ENCODE data around the gene ACSM4. TPM values are rescaled to one million over a fixed set of nuclear protein-coding genes. Genes with fewer than 3 reads are reported as not detected.

ACSM4 gene
- total RNA-seq, 1 experiment from 2014 or later = not detected

- H3K4me3 ChIP-seq (ENCODE audit: low read length) = no peak overlapping the region
- TF ChIP-seq, protein P1, sequence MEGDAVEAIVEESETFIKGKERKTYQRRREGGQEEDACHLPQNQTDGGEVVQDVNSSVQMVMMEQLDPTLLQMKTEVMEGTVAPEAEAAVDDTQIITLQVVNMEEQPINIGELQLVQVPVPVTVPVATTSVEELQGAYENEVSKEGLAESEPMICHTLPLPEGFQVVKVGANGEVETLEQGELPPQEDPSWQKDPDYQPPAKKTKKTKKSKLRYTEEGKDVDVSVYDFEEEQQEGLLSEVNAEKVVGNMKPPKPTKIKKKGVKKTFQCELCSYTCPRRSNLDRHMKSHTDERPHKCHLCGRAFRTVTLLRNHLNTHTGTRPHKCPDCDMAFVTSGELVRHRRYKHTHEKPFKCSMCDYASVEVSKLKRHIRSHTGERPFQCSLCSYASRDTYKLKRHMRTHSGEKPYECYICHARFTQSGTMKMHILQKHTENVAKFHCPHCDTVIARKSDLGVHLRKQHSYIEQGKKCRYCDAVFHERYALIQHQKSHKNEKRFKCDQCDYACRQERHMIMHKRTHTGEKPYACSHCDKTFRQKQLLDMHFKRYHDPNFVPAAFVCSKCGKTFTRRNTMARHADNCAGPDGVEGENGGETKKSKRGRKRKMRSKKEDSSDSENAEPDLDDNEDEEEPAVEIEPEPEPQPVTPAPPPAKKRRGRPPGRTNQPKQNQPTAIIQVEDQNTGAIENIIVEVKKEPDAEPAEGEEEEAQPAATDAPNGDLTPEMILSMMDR (conservative IDR thresholded peaks at IDR 0.05; ENCODE audit: low read depth, low read length) = no peak
- TF ChIP-seq EZH2 (IDR thresholded peaks at IDR 0.05; ENCODE audit: low read length, unreplicated experiment) (no peak), EZH2phosphoT487 (IDR thresholded peaks at IDR 0.05; ENCODE audit: borderline replicate concordance, low read length) (no peak)
- CTCF ChIA-PET = no interaction called here
- H3K36me3 ChIP-seq (ENCODE audit: low read depth, low read length) = no peaks in the 10 kb centered on the region
- no peak overlapping the region for H3K27ac ChIP-seq (ENCODE audit: low read length)
- H3K27me3 ChIP-seq (ENCODE audit: low read length) = peaks cover 32% of the 10 kb centered on the region
- H3K4me2 ChIP-seq (ENCODE audit: low read length) = no peak overlapping the region
- no peaks in the 10 kb centered on the region for H3K9me2 ChIP-seq (replicated peaks; ENCODE audit: low read length)
- no TSS peak for BruUV-seq (replicated peaks)
- no peak overlapping the region for H2AFZ ChIP-seq (ENCODE audit: low read length)
- H3K9me3 ChIP-seq (ENCODE audit: low read length) = no peaks in the 10 kb centered on the region
- H3K4me1 ChIP-seq (ENCODE audit: insufficient read depth, low read length) = no peaks in the 10 kb centered on the region
- no peaks in the 10 kb centered on the region for H3K79me2 ChIP-seq (ENCODE audit: low read length)
- no peak overlapping the region for H3K9ac ChIP-seq (ENCODE audit: low read length)
- no peaks in the 10 kb centered on the region for H3F3A ChIP-seq (ENCODE audit: low read length, unreplicated experiment)
- POLR2A ChIA-PET (ENCODE audit: unreplicated experiment) = no interaction called here
- DNase-seq (no peak), ATAC-seq (no peak)
- intact Hi-C loops (cut with micrococcal nuclease) = no loop called here
- no peaks in the 10 kb centered on the region for H4K20me1 ChIP-seq (ENCODE audit: low read length)
Observed at GRCh38 chr12:7321624-7322023, 17.8 kb downstream of the ACSM4 start.

DNA sequence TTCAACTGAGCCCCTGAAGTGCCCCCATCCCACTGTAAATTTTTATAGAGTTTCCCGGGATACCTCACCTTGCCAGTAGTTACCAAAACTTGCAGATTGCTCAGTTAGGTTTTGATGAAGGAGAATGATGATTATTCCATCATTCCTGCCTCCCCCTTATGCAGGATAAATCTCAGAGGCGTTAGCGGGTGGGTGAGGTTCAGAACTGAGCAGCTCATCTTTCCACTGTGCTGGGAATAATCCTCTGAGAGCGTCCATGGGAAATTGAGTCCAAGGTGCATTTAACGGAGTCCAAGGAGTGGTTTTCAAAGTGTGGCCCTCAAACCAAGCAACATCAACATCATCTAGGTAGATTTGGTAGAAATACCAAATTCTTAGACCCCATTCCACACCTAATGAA, 18.7 kb downstream of the ACSM4 start:
- H3K79me2 ChIP-seq (ENCODE audit: low read length) = no peaks in the 10 kb centered on the region
- H3K9me2 ChIP-seq (replicated peaks; ENCODE audit: low read length) = no peaks in the 10 kb centered on the region
- intact Hi-C loops (cut with micrococcal nuclease) = no loop called here
- DNase-seq (no peak), ATAC-seq (no peak)
- no peaks in the 10 kb centered on the region for H3F3A ChIP-seq (ENCODE audit: low read length, unreplicated experiment)
- no peak overlapping the region for H3K4me2 ChIP-seq (ENCODE audit: low read length)
- peaks cover 42% of the 10 kb centered on the region for H3K27me3 ChIP-seq (ENCODE audit: low read length)
- H3K4me3 ChIP-seq (ENCODE audit: low read length) = no peak overlapping the region
- no peak overlapping the region for H3K27ac ChIP-seq (ENCODE audit: low read length)
- H3K9ac ChIP-seq (ENCODE audit: low read length) = no peak overlapping the region
- TF ChIP-seq, protein P1 (conservative IDR thresholded peaks at IDR 0.05; ENCODE audit: low read depth, low read length) = no peak
- TF ChIP-seq EZH2 (IDR thresholded peaks at IDR 0.05; ENCODE audit: low read length, unreplicated experiment) (no peak), EZH2phosphoT487 (IDR thresholded peaks at IDR 0.05; ENCODE audit: borderline replicate concordance, low read length) (no peak)
- no peak overlapping the region for H2AFZ ChIP-seq (ENCODE audit: low read length)
- ChIA-PET CTCF (no interaction called here), POLR2A (ENCODE audit: unreplicated experiment) (no interaction called here)
- H3K9me3 ChIP-seq (ENCODE audit: low read length) = no peaks in the 10 kb centered on the region
- no peaks in the 10 kb centered on the region for H3K36me3 ChIP-seq (ENCODE audit: low read depth, low read length)
- no peaks in the 10 kb centered on the region for H4K20me1 ChIP-seq (ENCODE audit: low read length)
- no peaks in the 10 kb centered on the region for H3K4me1 ChIP-seq (ENCODE audit: insufficient read depth, low read length)
- BruUV-seq (replicated peaks) = no TSS peak

- Histone ChIP-seq H3K9me2 (replicated peaks; ENCODE audit: low read length) (no peaks in the 10 kb centered on the region), H3K4me2 (ENCODE audit: low read length) (no peak overlapping the region), H2AFZ (ENCODE audit: low read length) (no peak overlapping the region), H3K27ac (ENCODE audit: low read length) (no peak overlapping the region), H3F3A (ENCODE audit: low read length, unreplicated experiment) (no peaks in the 10 kb centered on the region), H3K27me3 (ENCODE audit: low read length) (peaks cover 49% of the 10 kb centered on the region), H3K9ac (ENCODE audit: low read length) (no peak overlapping the region), H3K79me2 (ENCODE audit: low read length) (no peaks in the 10 kb centered on the region), H3K36me3 (ENCODE audit: low read depth, low read length) (no peaks in the 10 kb centered on the region), H3K4me1 (ENCODE audit: insufficient read depth, low read length) (no peaks in the 10 kb centered on the region), H3K4me3 (ENCODE audit: low read length) (no peak overlapping the region), H4K20me1 (ENCODE audit: low read length) (no peaks in the 10 kb centered on the region), H3K9me3 (ENCODE audit: low read length) (no peaks in the 10 kb centered on the region)
- BruUV-seq (replicated peaks) = no TSS peak
- TF ChIP-seq EZH2 (IDR thresholded peaks at IDR 0.05; ENCODE audit: low read length, unreplicated experiment) (no peak), EZH2phosphoT487 (IDR thresholded peaks at IDR 0.05; ENCODE audit: borderline replicate concordance, low read length) (no peak)
- TF ChIP-seq, protein P1 (conservative IDR thresholded peaks at IDR 0.05; ENCODE audit: low read depth, low read length) = no peak
- ATAC-seq = no peak
- POLR2A ChIA-PET (ENCODE audit: unreplicated experiment) = no interaction called here
- intact Hi-C loops (cut with micrococcal nuclease) = no loop called here
- no peak for DNase-seq
- CTCF ChIA-PET = no interaction called here
Observed at GRCh38 chr12:7324176-7324575, 20.3 kb downstream of the ACSM4 start.
